ENCODE data around the gene ANO9.
"Not testable (repeated sequence)": the region's sequence is repeated elsewhere in the genome, so short reads cannot be mapped to it uniquely, and the experiment has no call there.

ANO9 gene

GRCh38 chr11:472816-473215, 31.0 kb upstream of the ANO9 start:
- FAIRE-seq (no peak), DNase-seq (ENCODE audit: insufficient read length, low spot score) (no peak)

DNA sequence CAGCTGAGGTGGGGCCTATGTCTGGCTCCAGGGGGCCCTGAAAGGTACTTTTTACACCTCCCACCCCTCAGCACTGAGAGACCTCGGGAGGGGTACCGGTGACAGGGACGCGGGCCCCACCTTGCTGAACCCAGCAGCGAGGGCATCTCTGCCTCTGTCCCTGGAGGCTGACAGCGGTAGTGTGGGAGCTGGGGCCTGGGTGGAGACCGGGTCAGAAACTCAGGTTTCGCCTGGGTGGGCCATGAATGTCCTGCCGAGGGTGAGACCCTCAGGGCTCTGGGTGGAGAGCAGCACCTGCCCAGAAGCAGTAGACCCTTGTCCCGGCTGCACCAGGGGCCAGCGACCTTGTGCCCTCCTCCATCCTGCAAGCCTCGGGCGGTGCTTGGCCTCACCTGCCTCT, 30.5 kb upstream of the ANO9 start:
- DNase-seq (ENCODE audit: insufficient read length, low spot score) (no peak), FAIRE-seq (no peak)

GRCh38 chr11:471468-472145, 29.8 kb upstream of the ANO9 start:
- DNase-seq (ENCODE audit: insufficient read length, low spot score) = no peak
- peak; percentile 9 for FAIRE-seq

DNA sequence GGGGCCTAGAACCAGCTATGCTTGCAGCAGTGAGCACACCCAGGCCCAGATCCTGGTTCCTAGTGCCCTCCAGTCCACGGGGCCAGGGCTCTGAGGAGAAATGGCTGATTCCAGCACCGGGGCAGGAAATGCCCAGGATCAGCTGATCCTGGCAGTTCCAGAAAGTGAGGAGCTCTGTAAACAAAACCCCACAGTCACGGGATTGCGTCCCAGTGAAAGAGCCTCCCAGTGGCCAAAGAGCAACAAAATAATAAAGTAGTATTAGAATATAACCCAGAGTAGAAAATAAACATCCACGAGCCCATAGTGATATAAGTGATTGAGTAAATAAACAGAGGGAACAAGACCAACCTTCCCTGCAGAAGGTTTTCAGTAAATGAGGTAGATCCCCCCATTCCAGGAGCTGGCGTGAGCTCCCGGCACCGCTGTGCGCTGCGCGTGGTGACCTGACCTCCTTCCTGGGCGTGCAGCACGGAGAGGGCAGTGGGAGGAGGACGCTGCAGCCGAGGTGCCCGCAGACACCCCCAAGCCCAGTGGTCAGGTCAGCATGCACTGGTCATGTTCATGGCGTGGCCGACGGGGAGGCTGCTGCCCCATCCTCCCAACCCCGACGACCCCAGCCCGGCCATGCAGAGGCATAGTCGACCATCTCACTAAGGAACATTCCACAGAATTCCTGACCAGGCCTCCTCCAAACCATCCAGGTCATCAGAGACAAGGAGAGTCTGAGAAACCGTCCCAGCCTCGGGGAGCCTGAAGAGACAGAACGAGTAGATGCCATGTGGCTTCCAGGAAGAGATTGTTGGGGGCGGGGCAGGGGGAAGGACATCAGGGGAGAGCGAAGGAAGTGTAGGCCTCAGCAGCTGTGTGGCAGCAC, 28.1 kb upstream of the ANO9 start:
- no peak for FAIRE-seq
- DNase-seq (ENCODE audit: insufficient read length, low spot score) = peak; percentile 64

- not testable (repeated sequence) for DNase-seq (ENCODE audit: insufficient read length, low spot score); FAIRE-seq
Measured at GRCh38 chr11:469026-469683, 27.3 kb upstream of the ANO9 start.

GRCh38 chr11:468493-468892, 26.7 kb upstream of the ANO9 start:
- FAIRE-seq (no peak), DNase-seq (ENCODE audit: insufficient read length, low spot score) (no peak)

DNA sequence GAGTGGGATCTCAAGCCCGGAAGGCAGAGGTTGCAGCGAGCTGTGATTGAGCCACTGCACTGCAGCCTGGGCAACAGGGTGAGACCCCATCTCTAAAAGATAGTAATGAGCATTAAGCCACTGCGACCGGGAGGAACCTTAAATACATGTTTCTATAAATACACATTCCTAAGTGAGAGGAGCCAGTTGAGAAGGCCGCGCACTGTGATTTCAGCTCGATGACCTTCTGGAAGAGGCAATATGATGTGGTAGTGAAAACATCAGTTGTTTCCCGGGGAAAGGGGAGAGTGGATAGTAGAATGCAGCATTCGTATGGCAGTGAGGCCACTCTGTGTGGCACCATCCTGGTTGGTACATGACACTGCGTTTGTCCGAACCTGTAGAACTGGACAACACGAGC, 26.2 kb upstream of the ANO9 start:
- no peak for DNase-seq (ENCODE audit: insufficient read length, low spot score)
- no peak for FAIRE-seq

- FAIRE-seq (no peak), DNase-seq (ENCODE audit: insufficient read length, low spot score) (no peak)
Measured at GRCh38 chr11:465896-466530, 24.2 kb upstream of the ANO9 start.

- no peak for FAIRE-seq
- DNase-seq (ENCODE audit: insufficient read length, low spot score) = no peak
Measured at GRCh38 chr11:464316-464715, 22.5 kb upstream of the ANO9 start.

GRCh38 chr11:462107-462890, 20.5 kb upstream of the ANO9 start:
- FAIRE-seq = no peak
- no peak for DNase-seq (ENCODE audit: insufficient read length, low spot score)

GRCh38 chr11:461626-462025, 19.8 kb upstream of the ANO9 start:
- FAIRE-seq = no peak
- no peak for DNase-seq (ENCODE audit: insufficient read length, low spot score)

DNA sequence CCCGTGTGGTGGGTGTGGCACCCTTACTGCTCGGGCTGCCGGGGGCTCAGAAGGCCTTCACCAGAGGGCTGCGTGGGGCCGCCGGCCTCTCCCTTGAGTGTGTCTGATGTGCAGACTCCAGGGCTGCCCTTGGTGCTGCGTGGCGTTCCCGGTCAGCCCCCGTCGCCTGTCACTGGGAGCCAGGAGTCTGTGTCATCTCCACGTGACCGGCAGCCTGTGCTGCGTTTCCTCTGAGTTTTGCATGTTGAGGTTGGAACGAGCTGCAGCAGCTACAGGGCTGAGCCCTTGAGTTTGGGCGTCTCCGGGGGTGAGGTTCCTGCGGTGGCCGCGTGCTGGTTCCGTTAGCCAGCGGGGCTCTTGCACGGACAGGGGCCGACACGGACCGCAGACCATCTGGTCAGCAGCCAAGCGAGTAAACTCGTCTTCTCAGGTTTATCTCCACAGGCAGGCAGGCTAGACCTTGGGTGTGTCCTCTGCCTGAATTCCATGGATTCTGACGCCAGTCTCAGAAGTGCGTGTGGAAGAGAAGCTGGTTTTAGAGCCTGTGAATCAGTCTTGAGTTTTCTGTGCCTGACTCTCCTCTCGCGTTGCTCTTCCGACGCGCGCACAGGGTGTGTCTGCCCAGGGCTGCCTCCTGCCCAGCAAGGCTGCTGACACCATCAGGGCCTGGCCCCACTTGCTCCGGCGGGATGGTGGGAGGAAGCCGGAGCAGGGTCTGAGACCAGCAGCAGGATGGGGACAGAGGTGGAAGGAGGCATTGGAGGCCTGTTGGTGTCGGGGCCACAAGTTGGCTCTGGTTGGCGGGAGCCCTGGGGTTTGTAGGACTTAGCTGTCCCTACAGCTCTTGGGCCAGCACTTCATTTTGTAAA, 18.8 kb upstream of the ANO9 start:
- FAIRE-seq (no peak), DNase-seq (ENCODE audit: insufficient read length, low spot score) (no peak)

- FAIRE-seq (no peak), DNase-seq (ENCODE audit: insufficient read length, low spot score) (no peak)
Measured at GRCh38 chr11:459511-460220, 17.9 kb upstream of the ANO9 start.

GRCh38 chr11:457111-457760, 15.4 kb upstream of the ANO9 start:
- DNase-seq (ENCODE audit: insufficient read length, low spot score) (no peak), FAIRE-seq (no peak)

GRCh38 chr11:456533-456932, 14.7 kb upstream of the ANO9 start:
- no peak for DNase-seq (ENCODE audit: insufficient read length, low spot score)
- FAIRE-seq = no peak

GRCh38 chr11:455566-456147, 13.8 kb upstream of the ANO9 start:
- FAIRE-seq (no peak), DNase-seq (ENCODE audit: insufficient read length, low spot score) (no peak)

- no peak for DNase-seq (ENCODE audit: insufficient read length, low spot score)
- no peak for FAIRE-seq
Measured at GRCh38 chr11:454801-455565, 13.2 kb upstream of the ANO9 start.

Data from HTR-8/SVneo (cell line).